HG03457 (cell line): ENCODE measurements around the gene NDUFV2.
A peak's percentile ranks its signal among the peaks of the same experiment; 100 is the strongest.
"Not testable (repeated sequence)": the region's sequence is repeated elsewhere in the genome, so short reads cannot be mapped to it uniquely, and the experiment has no call there.

ENCODE experiments used
- ATAC-seq: cut with Tn5 transposase; IDR thresholded peaks from one replicate; pipeline ENCODE4 v1.9.1; 2021; ENCODE audit warnings: moderate number of reproducible peaks; ENCODE audit not compliant: unreplicated experiment

The NDUFV2 gene

GRCh38 chr18:9090578-9090977, 11.9 kb upstream of the NDUFV2 start:
- ATAC-seq = no peak

- no peak for ATAC-seq
Observed at GRCh38 chr18:9091066-9091476, 11.4 kb upstream of the NDUFV2 start.

- ATAC-seq = no peak
Observed at GRCh38 chr18:9092665-9093064, 9.8 kb upstream of the NDUFV2 start.

- ATAC-seq = not testable (repeated sequence)
Observed at GRCh38 chr18:9093109-9093508, 9.4 kb upstream of the NDUFV2 start.

- no peak for ATAC-seq
Observed at GRCh38 chr18:9094307-9095226, 7.9 kb upstream of the NDUFV2 start.

- ATAC-seq = peak; percentile 84
Observed at GRCh38 chr18:9095297-9096006, 7.0 kb upstream of the NDUFV2 start.

- ATAC-seq = no peak
Observed at GRCh38 chr18:9096007-9096371, 6.5 kb upstream of the NDUFV2 start.

GRCh38 chr18:9096685-9097084, 5.8 kb upstream of the NDUFV2 start:
- ATAC-seq = no peak

GRCh38 chr18:9097349-9097748, 5.2 kb upstream of the NDUFV2 start:
- ATAC-seq = no peak

- ATAC-seq = no peak
Observed at GRCh38 chr18:9100796-9101195, 1.7 kb upstream of the NDUFV2 start.

GRCh38 chr18:9101730-9102507, 580 bp upstream of the NDUFV2 start:
- ATAC-seq = no peak

- ATAC-seq = no peak
Observed at GRCh38 chr18:9103376-9103873, 926 bp downstream of the NDUFV2 start.

- ATAC-seq = no peak
Observed at GRCh38 chr18:9104244-9104901, 1.9 kb downstream of the NDUFV2 start.

- no peak for ATAC-seq
Observed at GRCh38 chr18:9105420-9105819, 2.9 kb downstream of the NDUFV2 start.

- no peak for ATAC-seq
Observed at GRCh38 chr18:9106094-9106493, 3.6 kb downstream of the NDUFV2 start.

- ATAC-seq = no peak
Observed at GRCh38 chr18:9106800-9107584, 4.5 kb downstream of the NDUFV2 start.

GRCh38 chr18:9108911-9109310, 6.4 kb downstream of the NDUFV2 start:
- ATAC-seq = no peak

- no peak for ATAC-seq
Observed at GRCh38 chr18:9109523-9109922, 7.0 kb downstream of the NDUFV2 start.

- no peak for ATAC-seq
Observed at GRCh38 chr18:9113468-9114149, 11.1 kb downstream of the NDUFV2 start.
